AG04450 (cell line): ENCODE measurements around the gene PGM5. TPM values are rescaled to one million over a fixed set of nuclear protein-coding genes. Genes with fewer than 3 reads are reported as not detected.

Experiments
- CTCF ChIA-PET: fragments of 300-600, 350-600 bp; formaldehyde crosslinking; extraction: SDS; loops from one replicate; lab custom pipeline; 2022; ENCODE audit warnings: antibody characterized with exemption, inconsistent platforms; lab: Charles Lee
- POLR2A ChIA-PET: fragments of 350-600 bp; formaldehyde crosslinking; extraction: SDS; loops from one replicate; lab custom pipeline; 2021; ENCODE audit warnings: antibody characterized with exemption, inconsistent platforms; lab: Yijun Ruan, JAX
- DNase-seq: peaks from one replicate; pipeline ENCODE4 v3.0.0-alpha.2; 2011; ENCODE audit warnings: low read depth, low spot score
- H3K27ac ChIP-seq: one replicate; pipeline ENCODE4 v1.5.1; 2012; ENCODE audit warnings: low read depth, low read length, control low read depth
- H3K27me3 ChIP-seq: one replicate; pipeline ENCODE4 v1.6.0; 2012; ENCODE audit warnings: low read length; ENCODE audit not compliant: control insufficient read depth, insufficient read depth
- H3K4me3 ChIP-seq: 2 replicates; pipeline ENCODE4 v1.5.1; 2011; ENCODE audit warnings: mild to moderate bottlenecking, low read depth, low read length, control low read depth
- H3K9me3 ChIP-seq: 2 replicates; pipeline ENCODE4 v1.5.1; 2012; ENCODE audit warnings: low read length; ENCODE audit not compliant: control insufficient read depth, insufficient read depth
- polyA plus RNA-seq: library from polyadenylated mRNA; depleted of rRNA; stranded (reverse); fragments of >200 nt; gene quantifications from 2 replicates; pipeline ENCODE4 v1.2.3, GENCODE V29; 2011
- TF ChIP-seq, protein P1 (sequence below): IDR thresholded peaks from 2 replicates; pipeline ENCODE4 v1.5.1; 2011; ENCODE audit warnings: low read depth, low read length, control low read depth, inconsistent platforms

Gene PGM5
- polyA plus RNA-seq, 1 experiment = 5.9 TPM

DNA sequence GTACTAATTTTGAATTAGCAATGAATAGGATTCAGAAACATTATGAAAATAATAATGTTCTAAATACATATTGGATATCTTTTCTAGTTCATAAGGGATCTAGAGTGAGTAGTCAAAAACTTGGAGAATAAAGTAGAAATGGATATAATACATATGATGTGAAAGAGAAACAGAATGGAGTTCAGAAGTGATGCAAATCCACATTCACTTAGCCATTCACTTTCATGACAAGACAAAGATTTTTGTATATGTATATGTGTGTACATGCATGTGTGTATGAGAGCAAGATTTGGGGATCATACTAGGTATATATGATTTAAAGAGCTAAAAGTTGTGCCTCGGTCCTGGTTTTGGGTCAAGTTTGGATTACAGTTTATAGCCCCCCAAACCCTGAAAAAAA, 150.1 kb downstream of the PGM5 start:
- no peak overlapping the region for H3K4me3 ChIP-seq
- H3K27ac ChIP-seq = no peak overlapping the region
- no peaks in the 10 kb centered on the region for H3K9me3 ChIP-seq
- TF ChIP-seq, protein P1, sequence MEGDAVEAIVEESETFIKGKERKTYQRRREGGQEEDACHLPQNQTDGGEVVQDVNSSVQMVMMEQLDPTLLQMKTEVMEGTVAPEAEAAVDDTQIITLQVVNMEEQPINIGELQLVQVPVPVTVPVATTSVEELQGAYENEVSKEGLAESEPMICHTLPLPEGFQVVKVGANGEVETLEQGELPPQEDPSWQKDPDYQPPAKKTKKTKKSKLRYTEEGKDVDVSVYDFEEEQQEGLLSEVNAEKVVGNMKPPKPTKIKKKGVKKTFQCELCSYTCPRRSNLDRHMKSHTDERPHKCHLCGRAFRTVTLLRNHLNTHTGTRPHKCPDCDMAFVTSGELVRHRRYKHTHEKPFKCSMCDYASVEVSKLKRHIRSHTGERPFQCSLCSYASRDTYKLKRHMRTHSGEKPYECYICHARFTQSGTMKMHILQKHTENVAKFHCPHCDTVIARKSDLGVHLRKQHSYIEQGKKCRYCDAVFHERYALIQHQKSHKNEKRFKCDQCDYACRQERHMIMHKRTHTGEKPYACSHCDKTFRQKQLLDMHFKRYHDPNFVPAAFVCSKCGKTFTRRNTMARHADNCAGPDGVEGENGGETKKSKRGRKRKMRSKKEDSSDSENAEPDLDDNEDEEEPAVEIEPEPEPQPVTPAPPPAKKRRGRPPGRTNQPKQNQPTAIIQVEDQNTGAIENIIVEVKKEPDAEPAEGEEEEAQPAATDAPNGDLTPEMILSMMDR = no peak
- H3K27me3 ChIP-seq = no peaks in the 10 kb centered on the region
- POLR2A ChIA-PET = interaction anchor here (0.6 kb wide), 1 partner anchor 54 kb away, joined by 3 read pairs; no protein-coding TSS in a partner anchor
- no peak for DNase-seq
- CTCF ChIA-PET = interaction anchor here (0.6 to 2.2 kb wide), 9 partner anchors 9 to 89 kb away, joined by 3 to 9 read pairs (median 4); no protein-coding TSS in a partner anchor

DNA sequence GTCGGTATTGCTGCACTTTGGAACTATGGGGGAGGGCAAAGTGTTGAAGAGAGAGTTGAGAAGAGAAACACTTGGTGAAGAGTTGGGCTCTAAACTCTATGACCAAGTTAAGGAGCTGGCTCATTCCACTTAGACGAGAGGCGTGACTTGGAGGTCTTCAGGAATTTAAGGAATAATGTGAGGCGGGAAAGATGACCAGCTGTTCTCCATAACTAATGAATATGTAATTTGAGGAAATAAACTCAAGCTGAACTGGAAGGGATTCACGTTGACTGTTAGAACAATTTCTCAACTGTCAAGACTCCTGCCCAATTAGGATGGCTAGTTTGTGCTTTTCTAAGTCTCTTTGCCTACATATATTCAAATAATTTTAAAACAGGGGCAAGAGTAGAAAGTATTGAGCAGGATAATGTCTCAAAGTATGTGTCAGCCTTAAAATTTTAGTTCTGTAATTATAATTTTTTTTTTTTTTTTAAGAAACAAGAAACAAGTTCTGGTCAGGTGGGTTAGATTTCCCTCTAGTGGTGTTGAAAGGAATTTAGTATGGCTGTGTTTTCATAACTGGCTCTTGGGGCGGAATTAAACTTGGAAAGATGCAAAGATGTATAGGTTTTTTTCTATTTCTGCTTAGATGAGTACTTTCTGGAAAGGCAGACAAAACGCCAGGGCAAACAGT, 150.9 kb downstream of the PGM5 start:
- POLR2A ChIA-PET = interaction anchor here (0.6 kb wide), 1 partner anchor 53 kb away, joined by 3 read pairs; no protein-coding TSS in a partner anchor
- CTCF ChIA-PET = interaction anchor here (0.7 to 2.2 kb wide), 8 partner anchors 12 to 492 kb away, joined by 3 to 9 read pairs (median 4); no protein-coding TSS in a partner anchor
- Histone ChIP-seq H3K27ac (no peak overlapping the region), H3K9me3 (no peaks in the 10 kb centered on the region), H3K27me3 (no peaks in the 10 kb centered on the region), H3K4me3 (no peak overlapping the region)
- TF ChIP-seq, protein P1 = peak; percentile 68
- DNase-seq = no peak

- H3K4me3 ChIP-seq = no peak overlapping the region
- DNase-seq = no peak
- CTCF ChIA-PET = interaction anchor here (1.0 to 2.2 kb wide), 8 partner anchors 12 to 492 kb away, joined by 3 to 11 read pairs (median 5); no protein-coding TSS in a partner anchor
- POLR2A ChIA-PET = no interaction called here
- H3K27ac ChIP-seq = no peak overlapping the region
- H3K27me3 ChIP-seq = no peaks in the 10 kb centered on the region
- H3K9me3 ChIP-seq = no peaks in the 10 kb centered on the region
- TF ChIP-seq, protein P1 = no peak
Measured at GRCh38 chr9:68507806-68508145, 151.4 kb downstream of the PGM5 start.

GRCh38 chr9:68508547-68508946, 152.1 kb downstream of the PGM5 start:
- POLR2A ChIA-PET = no interaction called here
- TF ChIP-seq, protein P1 = no peak
- H3K27me3 ChIP-seq = no peaks in the 10 kb centered on the region
- H3K9me3 ChIP-seq = no peaks in the 10 kb centered on the region
- H3K4me3 ChIP-seq = no peak overlapping the region
- CTCF ChIA-PET = interaction anchor here (0.6 to 1.9 kb wide), 7 partner anchors 9 to 491 kb away, joined by 3 to 11 read pairs (median 5); no protein-coding TSS in a partner anchor
- no peak overlapping the region for H3K27ac ChIP-seq
- DNase-seq = no peak

- ChIA-PET POLR2A (no interaction called here), CTCF (interaction anchor here (1.1 kb wide), 1 partner anchor 30 kb away, joined by 5 read pairs; no protein-coding TSS in a partner anchor)
- H3K27me3 ChIP-seq = no peaks in the 10 kb centered on the region
- no peak for DNase-seq
- no peak overlapping the region for H3K27ac ChIP-seq
- H3K9me3 ChIP-seq = no peaks in the 10 kb centered on the region
- H3K4me3 ChIP-seq = no peak overlapping the region
- TF ChIP-seq, protein P1 = no peak
Measured at GRCh38 chr9:68509689-68510088, 153.3 kb downstream of the PGM5 start.
